GM12873 (cell line): ENCODE data around the gene KDM3A.

Source experiments
- TF ChIP-seq, protein P1 (sequence below): IDR thresholded peaks from 2 replicates; pipeline ENCODE4 v1.5.1; 2012; ENCODE audit warnings: low read depth, mild to moderate bottlenecking, moderate library complexity, low read length, control low read depth; ENCODE audit not compliant: insufficient read depth; ENCODE audit errors: missing control alignments

Gene KDM3A, protein sequence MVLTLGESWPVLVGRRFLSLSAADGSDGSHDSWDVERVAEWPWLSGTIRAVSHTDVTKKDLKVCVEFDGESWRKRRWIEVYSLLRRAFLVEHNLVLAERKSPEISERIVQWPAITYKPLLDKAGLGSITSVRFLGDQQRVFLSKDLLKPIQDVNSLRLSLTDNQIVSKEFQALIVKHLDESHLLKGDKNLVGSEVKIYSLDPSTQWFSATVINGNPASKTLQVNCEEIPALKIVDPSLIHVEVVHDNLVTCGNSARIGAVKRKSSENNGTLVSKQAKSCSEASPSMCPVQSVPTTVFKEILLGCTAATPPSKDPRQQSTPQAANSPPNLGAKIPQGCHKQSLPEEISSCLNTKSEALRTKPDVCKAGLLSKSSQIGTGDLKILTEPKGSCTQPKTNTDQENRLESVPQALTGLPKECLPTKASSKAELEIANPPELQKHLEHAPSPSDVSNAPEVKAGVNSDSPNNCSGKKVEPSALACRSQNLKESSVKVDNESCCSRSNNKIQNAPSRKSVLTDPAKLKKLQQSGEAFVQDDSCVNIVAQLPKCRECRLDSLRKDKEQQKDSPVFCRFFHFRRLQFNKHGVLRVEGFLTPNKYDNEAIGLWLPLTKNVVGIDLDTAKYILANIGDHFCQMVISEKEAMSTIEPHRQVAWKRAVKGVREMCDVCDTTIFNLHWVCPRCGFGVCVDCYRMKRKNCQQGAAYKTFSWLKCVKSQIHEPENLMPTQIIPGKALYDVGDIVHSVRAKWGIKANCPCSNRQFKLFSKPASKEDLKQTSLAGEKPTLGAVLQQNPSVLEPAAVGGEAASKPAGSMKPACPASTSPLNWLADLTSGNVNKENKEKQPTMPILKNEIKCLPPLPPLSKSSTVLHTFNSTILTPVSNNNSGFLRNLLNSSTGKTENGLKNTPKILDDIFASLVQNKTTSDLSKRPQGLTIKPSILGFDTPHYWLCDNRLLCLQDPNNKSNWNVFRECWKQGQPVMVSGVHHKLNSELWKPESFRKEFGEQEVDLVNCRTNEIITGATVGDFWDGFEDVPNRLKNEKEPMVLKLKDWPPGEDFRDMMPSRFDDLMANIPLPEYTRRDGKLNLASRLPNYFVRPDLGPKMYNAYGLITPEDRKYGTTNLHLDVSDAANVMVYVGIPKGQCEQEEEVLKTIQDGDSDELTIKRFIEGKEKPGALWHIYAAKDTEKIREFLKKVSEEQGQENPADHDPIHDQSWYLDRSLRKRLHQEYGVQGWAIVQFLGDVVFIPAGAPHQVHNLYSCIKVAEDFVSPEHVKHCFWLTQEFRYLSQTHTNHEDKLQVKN (N-terminal part only)

DNA sequence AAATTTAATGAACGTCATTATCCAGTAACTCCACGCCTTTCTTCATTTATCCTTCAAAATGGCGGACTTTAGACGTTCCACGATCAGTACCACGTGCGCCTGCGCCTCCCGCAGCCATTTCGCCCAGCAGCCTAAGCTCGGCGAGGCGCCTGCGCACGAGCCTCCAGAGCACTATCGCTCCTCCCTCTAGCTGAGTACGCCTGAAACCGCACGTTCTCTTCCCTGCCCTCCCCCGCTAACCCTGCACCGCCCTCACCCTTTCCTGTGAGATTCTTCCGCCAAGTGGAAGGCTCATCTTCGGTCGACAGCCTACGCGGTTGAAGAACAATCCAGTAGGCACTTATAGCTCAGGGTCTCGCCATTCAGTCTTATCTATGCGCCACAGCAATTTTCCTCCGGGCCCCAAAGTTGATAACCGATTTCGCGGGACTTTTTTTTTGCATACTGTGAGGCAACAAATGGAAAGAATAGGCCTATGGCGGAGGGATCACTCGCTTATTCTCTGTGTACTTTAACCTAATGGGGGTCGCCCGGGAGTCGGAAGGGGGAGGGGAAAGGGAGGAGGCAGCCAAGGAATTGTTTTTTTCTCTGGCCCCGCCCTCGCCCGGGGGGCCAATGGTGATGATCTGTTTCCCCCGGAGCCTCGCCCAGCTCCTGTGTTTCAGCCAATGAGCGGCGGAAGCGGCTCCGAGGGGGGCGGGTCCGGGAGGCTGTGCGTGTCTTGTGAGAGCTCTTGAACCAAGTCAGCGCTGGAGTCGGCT, at the start of gene KDM3A:
Gene KDM3A, plus strand, starts transcription at position 741 of the 761 bp plus-strand sequence. CDS start 677 bp downstream, outside the sequence.
- TF ChIP-seq, protein P1, sequence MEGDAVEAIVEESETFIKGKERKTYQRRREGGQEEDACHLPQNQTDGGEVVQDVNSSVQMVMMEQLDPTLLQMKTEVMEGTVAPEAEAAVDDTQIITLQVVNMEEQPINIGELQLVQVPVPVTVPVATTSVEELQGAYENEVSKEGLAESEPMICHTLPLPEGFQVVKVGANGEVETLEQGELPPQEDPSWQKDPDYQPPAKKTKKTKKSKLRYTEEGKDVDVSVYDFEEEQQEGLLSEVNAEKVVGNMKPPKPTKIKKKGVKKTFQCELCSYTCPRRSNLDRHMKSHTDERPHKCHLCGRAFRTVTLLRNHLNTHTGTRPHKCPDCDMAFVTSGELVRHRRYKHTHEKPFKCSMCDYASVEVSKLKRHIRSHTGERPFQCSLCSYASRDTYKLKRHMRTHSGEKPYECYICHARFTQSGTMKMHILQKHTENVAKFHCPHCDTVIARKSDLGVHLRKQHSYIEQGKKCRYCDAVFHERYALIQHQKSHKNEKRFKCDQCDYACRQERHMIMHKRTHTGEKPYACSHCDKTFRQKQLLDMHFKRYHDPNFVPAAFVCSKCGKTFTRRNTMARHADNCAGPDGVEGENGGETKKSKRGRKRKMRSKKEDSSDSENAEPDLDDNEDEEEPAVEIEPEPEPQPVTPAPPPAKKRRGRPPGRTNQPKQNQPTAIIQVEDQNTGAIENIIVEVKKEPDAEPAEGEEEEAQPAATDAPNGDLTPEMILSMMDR, result no peak

DNA sequence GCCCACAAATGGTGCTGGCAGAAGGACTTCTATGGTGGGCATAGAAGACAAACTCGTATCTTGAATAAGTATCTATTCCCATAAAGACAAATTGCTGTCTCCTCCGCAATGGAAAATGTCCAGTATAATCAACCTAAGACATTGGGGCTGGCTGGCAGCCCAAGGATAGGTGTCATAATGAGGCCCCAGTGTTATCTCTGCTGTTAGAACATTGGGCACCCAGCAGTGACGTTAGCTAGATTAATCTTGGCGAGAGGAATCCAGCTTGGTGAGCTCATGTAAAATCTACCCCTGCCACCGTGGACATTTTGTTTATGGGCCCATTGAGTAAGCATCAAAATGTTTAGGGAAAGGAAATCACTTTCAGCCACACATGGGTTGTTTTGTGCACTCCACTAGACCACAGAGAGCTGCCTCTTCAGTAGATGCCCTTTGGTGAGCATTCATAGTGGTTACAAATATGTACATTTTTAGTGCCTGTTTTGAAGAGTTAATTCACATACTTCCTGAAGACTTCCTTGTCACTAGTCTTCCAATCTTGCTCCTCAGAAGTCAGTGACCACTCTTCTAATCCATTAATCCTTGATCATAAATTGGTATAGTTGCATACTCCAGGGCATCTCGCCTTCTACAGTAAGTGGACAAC, 48.2 kb upstream of the KDM3A start:
- TF ChIP-seq, protein P1, result no peak

DNA sequence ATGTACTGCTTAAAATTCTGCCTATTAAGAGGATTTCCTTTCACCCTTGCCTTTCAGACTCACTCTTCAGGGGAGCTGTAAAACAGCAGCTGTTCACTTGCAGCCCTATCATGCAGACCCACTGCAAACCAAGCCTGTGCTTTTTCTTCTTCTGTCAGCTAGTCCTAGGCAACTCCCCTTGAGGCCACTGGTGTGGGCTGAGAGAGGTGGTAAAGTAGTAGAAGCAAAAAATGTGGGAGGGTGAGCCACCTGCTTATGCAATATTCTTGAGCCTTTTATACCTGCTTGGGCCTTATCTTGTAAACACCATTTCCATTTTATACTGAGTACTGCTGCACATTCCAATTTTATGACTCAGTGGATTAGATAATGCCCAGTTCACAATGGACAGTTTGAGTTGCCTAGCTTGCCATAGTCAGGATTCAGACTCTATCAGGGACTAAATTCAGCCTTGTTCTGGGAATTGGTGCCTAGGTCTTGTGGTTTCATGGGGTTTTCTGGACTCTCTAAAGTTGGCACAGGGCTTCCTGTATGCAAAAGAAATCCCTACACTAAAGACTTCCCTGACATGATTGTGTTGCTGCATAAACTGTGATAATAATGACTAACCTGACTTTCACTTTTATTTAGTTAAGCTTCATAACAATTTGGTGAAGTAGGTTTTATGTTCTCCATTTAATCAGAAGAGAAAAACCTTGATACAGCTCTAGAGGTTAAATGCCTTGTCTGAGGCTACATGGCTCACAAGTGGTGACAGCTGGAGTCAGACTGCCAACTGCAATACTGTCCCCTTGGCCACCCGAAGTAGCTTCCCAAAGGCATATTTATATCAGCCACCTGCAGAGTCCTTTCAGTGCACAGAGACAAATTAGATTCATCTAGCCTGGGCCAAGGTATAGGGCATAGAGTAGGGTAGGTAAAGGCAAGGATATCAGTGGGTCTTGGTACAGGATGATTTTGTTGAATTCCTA, 47.4 kb upstream of the KDM3A start:
- TF ChIP-seq, protein P1, result no peak

DNA sequence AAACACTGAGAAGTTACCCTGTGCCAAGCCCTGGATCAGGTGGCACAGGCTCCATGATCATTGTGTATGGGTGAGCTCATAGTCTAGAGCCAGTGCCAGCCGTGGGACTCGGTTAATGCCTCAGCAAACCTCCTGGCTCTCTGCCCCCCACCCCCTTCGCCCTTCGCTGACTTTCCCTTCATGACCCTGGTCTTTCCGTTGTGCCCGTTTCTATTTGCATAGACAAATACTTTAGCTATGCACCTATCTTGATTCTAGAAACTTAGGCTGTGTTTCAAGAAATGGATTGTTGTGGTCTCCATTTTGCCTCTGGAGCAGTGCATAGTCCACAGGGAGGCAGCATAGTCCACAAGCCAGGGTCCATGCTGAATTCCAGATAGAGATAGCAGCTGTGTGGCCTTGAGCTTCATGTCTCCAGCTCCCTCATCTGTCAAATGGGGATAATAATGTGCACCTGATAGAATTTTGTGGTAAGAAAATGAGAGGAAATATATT, 44.8 kb upstream of the KDM3A start:
- TF ChIP-seq, protein P1, result peak; percentile 40

DNA sequence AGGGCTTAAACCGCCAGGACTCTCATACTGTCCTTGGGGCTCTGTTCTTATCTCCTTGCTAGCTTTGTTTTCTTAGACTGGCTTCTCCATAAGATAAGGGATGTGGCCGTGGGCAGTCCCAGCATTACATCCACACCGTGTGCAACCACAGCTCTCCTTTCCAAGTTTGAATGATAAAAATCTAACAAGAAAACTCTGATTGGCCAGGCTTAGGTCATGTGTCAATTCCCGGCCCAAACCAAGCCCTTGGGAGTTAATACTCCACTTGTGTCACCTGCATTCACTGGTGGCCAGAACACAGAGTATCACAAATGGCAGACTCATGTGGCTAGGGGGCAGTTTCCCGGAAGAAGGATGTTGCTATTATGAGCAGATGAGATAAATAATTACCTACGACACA, 43.2 kb upstream of the KDM3A start:
- TF ChIP-seq, protein P1, result no peak
